GM19397 (cell line): ENCODE data around the gene LSM7.
"Not testable (repeated sequence)": the region's sequence is repeated elsewhere in the genome, so short reads cannot be mapped to it uniquely, and the experiment has no call there.

Experiments used
- ATAC-seq: cut with Tn5 transposase; IDR thresholded peaks from one replicate; pipeline ENCODE4 v1.9.1; 2021; ENCODE audit warnings: mild to moderate bottlenecking, moderate library complexity; ENCODE audit not compliant: unreplicated experiment

LSM7 gene

DNA sequence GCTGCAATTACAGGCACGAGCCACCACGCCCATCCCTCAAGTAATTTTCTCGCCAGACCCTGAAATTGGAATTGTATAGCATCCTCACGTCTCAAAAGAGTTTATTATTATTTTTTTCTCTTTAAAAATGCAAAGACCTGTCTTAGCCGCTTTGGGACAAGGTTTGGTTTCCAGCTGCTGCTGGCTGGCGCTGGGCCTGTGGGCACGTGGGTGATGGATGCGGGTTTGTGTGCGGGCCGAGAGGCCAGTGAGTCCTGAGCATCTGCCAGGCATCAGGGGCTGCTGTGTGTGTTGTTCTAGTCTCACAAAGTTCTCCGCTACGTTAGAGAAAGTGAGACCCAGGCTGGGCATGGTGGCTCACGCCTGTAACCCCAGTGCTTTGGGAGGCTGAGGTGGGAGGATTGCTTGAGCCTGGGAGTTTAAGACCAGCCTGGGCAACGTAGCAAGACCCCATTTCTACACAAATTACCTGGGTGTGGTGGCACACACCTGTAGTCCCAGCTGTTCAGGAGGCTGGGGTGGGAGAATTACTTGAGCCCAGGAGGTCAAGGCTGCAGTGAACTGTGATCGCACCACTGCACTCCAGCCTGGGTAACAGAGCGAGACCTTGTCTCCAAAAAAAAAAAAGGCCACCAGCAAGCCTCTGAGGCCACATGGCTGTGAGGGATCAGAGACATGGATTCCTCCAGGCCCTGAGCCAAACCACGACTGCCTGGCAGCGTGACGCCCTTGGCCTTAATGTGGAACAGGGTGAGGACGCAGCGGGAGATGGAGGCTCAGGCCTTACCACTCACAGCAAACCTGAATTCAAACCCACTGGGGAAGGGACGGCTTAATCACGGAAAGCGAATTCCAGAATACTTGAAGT is 27.0 kb upstream of the LSM7 start:
- no peak for ATAC-seq

DNA sequence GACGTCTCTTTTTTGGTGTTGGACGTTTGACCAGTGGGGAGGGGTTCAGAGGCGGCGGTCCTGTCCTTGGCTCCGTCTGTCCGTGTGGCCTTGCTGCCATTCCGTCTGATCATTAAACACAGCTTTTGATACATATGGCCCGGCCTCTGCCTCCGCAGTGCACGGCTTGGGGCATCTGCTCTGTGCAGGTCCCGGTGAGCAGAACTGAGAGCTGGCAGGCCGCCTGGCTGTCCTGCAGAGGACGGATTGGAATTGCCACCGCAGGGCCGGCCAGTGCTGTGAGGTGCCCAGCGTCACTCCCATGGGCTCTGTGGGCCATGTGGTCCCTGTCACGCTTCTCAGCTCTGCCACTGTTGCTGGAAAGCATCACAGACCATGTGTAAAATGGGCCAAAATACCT is 26.3 kb upstream of the LSM7 start:
- no peak for ATAC-seq

DNA sequence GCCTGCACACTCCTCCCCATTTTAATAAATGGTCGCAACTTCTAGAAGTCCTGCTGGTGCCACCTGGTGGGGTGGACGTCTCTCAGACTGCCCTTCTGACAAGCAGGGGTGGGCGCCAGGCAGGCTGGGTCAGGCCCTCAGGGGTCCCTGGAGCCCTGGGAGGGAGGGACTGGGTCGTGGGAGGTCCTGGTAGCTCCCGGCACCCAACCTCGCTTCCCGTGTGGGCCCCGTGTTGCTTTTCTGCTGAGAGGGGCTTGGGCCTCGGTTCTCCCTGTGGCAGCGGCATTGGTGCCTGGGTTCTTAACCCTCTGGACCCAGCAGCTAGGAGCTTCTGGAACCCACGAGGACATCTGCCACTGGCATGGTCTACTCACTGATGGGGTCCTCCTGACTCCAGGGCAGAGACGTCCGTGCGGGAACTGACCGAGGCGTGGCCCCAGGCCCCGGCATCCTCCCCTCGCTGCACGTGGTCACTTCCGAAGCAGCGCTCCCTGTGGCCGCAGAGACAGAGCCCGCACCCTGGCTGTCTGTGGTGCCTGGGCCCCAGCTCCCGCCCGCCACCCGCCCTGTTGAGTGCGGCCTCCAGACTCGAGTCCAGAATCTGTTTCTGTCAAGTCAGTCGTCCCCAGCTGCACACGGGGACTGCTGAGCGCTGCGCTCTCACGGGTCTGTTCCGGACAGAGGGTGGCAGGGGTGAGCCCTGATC is 25.7 kb upstream of the LSM7 start:
- ATAC-seq = no peak

DNA sequence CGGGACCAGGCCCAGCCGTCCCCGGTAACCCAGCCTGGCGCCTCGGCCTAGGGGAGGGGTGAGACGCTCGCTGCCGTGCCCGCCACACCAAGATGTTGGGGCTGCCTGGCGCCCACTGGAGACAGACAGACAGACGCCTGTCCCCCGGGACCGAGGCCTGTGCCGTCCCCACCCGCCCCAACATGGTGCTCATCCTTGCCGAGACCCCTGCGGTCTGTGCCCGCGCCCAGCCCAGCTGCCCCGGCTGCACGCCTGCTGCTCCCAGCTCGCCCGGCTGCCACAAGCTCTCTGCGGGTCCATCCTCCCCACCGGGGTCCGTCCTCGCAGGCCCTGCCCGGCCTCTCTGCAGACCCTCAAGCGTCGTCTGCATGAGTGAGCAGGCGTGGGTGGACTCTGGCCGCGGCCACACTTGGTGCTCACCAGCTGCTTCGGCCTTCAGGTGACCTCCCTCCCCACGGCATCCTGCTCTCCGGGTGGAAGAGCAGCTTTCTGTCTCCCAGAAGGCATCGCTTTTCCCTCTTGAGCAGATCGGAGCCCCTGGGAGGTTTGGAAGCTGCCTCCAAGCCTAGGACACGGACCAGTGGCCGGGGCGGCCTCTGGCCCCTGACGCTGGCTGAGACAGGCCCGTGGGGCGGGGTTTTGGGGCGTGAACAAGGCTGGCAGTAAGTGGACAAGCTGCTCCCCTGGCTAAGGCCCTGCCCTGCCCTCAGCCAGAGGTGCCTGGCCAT is 24.9 kb upstream of the LSM7 start:
- ATAC-seq = no peak

DNA sequence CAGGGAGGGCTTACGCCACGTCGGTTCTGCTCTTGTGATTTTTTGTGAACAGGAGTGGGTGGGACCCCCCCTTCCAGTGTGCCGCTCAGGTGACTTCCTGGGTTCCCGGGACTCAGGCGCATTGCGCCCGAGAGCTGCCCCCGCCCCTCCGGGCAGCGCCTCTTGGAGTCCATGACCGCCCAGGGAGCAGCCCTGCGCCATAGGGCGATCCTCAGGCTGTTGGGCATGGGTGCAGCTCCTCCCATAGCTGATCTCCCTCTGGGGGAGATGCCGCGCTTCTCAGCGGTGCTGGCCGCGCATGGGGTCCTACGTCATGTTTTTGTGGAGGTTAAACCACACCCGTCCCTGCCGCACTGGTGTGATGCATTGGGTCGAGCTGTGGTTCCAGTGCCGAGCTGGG is 23.7 kb upstream of the LSM7 start:
- no peak for ATAC-seq

DNA sequence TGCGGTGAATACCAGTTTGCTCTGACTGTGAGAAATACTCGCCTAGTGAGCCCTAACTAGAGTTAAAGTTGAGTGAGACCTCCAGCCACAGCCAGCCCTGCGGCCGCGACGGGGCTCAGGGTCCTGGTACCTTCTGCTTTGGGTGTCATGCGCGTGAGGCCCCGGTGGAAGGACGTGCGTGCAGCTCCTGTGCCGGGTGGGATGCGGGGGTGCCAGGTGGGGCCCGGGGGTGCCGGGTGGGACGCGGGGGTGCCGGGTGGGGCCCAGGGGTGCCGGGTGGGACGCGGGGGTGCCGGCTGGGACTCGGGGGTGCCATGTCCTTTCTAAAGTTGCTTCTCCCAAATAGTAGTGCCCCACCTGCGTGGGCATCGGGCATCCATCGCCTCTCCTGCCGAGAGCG is 23.2 kb upstream of the LSM7 start:
- ATAC-seq = no peak

DNA sequence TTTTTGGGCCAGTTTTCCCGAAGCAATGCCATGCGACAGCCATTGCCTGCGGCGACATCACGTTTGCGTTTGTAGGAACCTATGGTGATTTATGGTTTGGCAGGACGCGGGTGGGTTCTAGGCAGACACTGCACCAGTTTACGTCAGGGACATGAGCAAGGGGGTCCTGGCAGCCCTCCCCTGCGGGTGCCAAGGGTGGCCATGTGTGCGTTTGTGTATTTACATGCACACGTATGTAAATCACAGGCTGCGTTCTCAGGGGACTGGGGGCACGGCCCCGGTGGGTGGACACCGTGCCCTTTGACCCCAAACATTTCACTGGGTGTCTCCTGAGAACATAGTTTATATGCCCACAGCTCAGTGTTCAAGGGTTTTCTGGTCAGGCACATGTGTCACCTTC is 22.3 kb upstream of the LSM7 start:
- ATAC-seq = no peak

DNA sequence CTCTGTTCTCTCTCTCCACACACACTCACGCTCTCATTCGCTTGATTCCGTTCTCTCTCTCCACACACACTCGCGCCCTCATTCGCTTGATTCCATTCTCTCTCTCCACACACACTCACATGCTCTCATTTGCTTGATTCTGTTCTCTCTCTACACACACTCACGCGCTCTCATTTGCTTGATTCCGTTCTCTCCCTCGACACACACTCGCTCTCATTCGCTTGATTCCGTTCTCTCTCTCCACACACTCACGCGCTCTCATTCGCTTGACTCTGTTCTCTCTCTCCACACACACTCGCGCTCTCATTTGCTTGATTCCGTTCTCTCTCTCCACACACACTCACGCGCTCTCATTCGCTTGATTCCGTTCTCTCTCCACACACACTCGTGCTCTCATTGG is 21.4 kb upstream of the LSM7 start:
- not testable (repeated sequence) for ATAC-seq

DNA sequence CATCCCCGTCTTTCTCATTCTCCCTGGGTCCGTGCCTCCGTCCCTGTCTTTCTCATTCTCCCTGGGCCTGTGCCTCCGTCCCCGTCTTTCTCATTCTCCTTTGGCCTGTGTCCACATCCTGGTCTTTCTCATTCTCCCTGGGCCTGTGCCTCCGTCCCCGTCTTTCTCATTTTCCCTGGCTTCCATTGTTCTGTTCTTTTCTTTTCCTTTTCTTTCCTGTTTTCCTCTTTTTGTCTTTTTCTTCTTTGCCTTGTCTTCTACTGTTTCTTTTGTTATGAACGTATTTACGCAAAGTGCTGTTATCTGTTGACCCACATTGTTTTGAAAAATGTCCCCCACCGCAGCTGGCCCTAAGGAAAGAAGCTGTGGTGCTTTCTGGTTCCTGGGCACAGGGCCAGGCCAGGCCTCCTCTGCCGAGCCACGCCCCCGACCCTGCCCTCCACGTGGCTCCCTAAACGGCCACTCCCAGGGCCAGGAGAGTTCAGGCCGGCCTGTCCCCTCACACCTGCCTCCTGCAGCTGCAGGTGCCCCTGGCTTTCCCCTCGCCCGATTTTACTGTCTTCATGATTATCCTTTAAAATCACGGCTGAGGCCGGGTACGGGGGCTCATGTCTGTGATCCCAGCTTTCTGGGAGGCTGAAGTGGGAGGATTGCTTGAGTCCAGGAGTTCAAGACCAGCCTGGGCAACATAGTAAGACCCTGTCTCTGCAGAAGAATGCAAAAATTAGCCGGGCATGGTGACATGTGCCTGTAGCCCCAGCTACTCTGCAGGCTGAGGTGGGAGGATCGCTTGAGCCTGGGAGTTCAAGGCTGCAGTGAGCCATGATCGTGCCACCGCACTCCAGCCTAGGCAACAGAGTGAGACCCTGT is 17.6 kb upstream of the LSM7 start:
- ATAC-seq = no peak

DNA sequence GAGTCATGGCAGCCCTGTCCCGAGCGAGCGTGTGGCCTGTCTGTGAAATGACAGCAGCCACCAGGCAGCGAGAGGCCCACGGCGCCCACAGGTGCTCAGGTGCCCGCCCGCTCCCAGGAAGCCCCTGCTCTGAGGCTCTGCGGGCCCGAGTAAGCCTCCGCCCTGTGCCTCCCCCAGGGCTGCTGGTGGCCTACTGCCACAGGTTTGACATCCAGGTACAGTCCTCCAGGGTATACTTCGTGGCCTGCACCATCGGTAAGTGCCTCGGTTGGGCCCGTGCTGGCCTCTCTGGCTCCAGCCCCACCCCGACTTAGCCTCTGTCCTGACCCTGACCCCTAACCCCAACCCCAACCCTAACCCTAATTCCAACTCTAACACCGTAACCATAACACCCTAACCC is 16.7 kb upstream of the LSM7 start:
- no peak for ATAC-seq

DNA sequence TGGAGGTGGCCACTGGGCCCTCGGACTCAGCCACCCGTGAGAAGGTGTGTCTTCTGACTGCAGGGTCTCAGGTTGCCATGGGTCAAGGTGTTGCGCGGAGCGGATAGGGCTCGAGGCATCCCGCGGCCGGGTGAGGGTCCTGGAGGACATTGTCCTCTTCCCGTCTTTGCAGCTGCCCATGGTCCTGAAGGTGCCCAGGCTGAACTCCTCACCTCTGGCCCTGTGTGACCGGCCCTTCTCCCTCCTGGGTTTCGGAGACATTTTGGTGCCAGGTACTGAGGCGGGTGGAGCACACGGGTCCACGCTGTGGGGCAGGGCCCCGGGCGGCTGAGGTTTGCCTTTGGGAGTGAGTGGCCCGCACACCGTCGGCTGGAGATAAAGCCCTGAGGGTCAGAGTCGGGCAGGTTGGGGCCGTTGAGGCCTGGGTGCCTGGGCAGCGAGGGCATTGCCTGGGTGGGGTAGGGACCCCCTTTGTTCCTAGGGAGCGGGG is 16.0 kb upstream of the LSM7 start:
- no peak for ATAC-seq

DNA sequence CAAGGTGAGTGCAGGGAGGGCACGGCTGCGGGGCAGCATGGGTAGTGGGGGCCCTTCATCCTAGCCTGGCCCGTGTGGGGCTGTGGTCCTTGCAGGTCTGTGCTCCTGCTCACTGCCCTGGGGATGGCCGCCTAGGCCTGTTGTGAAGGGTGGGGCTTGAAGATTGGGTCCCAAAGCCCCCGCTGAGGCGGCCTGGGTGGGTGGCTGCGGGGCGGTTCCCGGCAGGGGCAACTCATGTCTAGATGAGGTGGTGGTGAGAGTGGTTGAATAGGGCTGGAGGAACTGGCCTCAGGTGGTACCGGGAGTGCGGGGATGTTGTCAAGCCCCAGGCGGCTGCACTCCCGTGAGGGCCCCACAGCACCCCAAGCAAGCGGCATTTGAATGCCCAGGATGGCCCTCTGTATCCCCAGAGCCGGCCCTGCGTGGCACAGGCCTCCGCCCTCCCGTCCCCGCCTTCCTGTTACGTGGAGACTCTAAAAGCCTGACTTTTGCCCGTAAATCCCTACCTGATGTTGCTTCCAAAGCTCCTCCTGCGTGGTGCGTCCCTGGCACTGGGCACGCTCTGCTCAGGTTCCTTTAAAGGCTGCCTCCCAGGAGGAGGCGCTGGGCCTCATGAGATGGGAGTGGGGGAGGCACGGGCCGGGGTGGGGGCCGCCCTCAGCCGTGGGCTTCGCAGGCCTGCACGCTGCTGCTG is 15.1 kb upstream of the LSM7 start:
- ATAC-seq = no peak

DNA sequence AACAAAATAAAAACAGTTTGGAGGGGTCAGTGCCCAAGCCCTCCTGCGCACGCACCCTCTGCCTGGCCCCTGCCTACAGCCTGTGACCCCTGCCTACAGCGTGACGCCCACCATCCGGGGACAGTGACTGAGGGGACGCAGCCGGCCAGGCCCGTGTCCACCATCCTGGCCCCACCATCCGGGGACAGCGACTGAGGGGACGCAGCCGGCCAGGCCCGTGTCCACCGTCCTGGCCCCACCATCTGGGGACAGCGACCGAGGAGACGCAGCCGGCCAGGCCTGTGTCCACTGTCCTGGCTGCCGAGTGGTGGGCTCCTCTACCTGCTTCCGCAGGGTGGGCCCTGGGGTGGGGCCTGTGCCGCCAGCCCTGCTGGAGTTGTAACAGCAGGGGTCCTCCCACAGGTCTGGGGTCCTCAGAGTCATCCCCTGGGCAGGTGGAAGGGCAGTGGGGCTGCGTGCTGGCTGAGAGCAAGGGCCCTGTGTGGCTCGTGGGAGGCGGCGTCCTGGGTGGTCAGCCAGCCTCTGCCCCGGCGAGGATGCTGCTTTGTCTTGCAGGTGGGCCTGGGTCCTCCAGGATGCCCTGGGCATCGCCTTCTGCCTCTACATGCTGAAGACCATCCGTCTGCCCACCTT is 14.4 kb upstream of the LSM7 start:
- ATAC-seq = no peak

DNA sequence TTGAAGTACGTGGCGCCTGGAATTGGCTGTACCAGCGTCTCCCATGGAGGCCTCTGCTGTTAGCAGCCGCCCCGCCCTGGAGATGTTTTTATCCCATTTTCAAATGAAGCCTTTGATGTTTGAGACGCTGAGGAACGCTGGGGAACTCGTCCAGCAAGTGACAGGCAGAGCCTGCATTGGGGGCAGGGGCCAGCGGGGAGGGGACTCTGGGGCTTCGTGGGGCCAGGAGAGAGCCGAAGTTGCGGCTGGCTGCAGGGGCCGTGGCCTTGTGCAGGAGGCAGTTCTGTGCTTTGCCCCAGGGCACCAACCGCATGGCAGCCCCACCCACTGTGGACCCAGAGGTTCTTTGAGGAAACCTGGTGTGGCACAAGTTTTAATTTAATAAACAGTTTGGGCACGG is 13.6 kb upstream of the LSM7 start:
- ATAC-seq = no peak

DNA sequence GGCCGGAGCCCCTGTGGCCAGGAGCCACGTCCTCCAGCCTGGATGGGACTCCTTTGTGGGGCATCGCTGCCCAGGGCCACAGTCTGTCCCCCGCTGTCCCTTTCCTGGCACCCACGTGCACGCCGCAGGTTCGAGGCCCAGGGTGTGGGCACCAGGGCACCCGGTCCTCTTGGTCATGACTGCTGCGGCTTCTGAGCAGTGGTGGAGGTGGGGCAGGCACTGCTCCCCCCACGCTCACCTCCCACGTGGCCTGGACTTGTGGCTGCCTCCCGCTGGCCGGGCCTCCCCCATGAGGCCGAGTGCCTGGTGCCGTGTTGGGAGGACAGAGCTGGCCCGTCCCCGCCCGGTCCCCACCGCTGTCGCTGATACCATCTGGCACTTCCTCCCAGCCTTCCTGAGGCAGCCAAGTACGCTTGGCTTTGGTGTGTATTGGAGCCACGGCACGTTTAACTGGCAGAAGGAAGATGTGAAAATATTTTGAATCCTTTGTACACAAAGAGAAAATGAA is 12.9 kb upstream of the LSM7 start:
- ATAC-seq = no peak

DNA sequence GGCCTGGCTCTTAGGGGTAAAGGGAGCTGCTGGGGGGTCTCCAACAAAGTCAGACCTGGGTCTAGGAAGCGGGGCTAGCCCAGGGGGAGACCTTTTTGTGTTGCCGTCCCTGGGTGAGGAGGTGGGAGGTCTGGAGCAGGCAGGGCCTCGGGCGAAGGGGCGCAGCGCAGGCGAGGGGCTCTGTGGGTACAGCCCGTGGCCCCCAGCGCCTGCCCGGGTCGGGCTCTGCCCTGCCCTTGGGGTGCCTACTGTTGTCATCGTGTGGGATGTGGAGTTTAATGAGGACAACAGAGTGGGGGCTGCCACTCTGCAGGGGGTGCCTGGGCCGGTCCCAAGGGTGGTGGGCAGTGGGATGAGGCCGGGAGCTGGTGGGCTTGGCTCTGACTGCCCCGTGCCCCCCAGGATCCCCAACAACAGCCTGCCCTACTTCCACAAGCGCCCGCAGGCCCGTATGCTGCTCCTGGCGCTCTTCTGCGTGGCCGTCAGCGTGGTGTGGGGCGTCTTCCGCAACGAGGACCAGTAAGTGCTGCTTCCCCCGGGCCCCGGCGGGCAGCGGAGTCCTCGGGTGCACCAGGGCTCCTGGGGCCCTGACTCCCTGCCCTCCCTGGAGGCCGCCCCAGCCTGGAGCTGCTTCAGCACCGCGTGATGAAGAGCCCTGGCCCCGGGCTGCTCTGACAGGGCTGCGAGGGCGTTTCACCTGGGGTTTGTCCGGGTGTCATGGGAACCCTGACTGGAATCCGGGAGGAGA is 12.3 kb upstream of the LSM7 start:
- no peak for ATAC-seq

DNA sequence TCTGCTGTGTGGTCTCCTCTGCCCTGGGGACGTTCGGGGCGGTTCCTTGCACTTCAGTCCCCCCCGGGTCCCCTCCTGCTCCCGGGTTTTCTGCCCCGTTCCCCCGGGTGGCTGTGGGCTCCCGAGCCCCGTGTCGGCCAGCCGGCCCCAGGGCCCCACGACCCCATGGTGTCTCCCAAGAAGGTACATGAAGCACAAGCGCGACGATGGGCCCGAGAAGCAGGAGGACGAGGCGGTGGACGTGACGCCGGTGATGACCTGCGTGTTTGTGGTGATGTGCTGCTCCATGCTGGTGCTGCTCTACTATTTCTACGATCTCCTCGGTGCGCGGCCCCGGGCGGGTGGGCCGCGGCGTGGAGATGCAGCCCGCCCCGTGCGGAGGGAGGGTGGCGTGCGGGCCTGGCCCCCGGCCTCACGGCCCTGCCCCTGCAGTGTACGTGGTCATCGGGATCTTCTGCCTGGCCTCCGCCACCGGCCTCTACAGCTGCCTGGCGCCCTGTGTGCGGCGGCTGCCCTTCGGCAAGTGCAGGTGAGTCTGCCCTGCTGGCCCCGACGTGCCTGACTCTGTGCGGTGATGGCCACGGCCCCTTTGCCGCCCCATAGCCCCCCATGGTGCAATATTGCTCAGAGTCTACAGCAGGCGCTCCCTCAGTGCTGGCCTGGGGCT is 11.4 kb upstream of the LSM7 start:
- no peak for ATAC-seq
